Spinal cord (tissue), 10 donors: ENCODE results near the gene DCN. TPM values are rescaled to one million over a fixed set of nuclear protein-coding genes. Genes with fewer than 3 reads are reported as not detected.

Experiments
- DNase-seq, 6 donors: peaks; one replicate each; pipeline versions ENCODE4 v3.0.0 to v3.0.0-alpha.2; 2013 to 2015; ENCODE audit warnings: low spot score in 6 of 6, low read depth in 4 of 6
- H3K27ac ChIP-seq: one replicate; pipeline ENCODE4 v1.5.1; 2013; ENCODE audit warnings: low read depth, low read length, control low read depth
- H3K27me3 ChIP-seq: one replicate; pipeline ENCODE4 v1.6.1; 2013; ENCODE audit warnings: low read length; ENCODE audit not compliant: control insufficient read depth, insufficient read depth
- H3K36me3 ChIP-seq: one replicate; pipeline ENCODE4 v1.6.1; 2013; ENCODE audit warnings: low read length; ENCODE audit not compliant: control insufficient read depth, insufficient read depth
- H3K4me1 ChIP-seq: one replicate; pipeline ENCODE4 v1.6.1; 2013; ENCODE audit warnings: low read length; ENCODE audit not compliant: control insufficient read depth, insufficient read depth
- H3K4me3 ChIP-seq: one replicate; pipeline ENCODE4 v1.5.1; 2013; ENCODE audit warnings: low read depth, low read length, control low read depth
- H3K9me3 ChIP-seq: one replicate; pipeline ENCODE4 v1.6.1; 2013; ENCODE audit warnings: low read length; ENCODE audit not compliant: control insufficient read depth, insufficient read depth
- WGBS: methylation state at CpG from one replicate; pipeline ENCODE4 v1.1.5; 2013; ENCODE audit warnings: missing lambda C conversion rate; ENCODE audit not compliant: insufficient coverage; 5-methylcytosine and 5-hydroxymethylcytosine counted together
- polyA plus RNA-seq, 2 donors: library from polyadenylated mRNA; unstranded; fragments of 120-200 nt; gene quantifications; one replicate each; pipeline ENCODE4 v1.2.1, GENCODE V29; 2013; ENCODE audit not compliant: insufficient read length in 2 of 2
- total RNA-seq, 2 donors: library from RNA; depleted of rRNA in 1 of 2; stranded (reverse); fragments of 120-200 nt in 1 of 2; fragments of >200 nt in 1 of 2; gene quantifications; one replicate each; pipeline versions ENCODE4 v1.2.3 to v1.2.4, GENCODE V29; 2013 to 2014
- donor health status: healthy.

The DCN gene
- total and polyA plus RNA-seq, 4 donors, result 150 to 1,076 (median 470) TPM

DNA sequence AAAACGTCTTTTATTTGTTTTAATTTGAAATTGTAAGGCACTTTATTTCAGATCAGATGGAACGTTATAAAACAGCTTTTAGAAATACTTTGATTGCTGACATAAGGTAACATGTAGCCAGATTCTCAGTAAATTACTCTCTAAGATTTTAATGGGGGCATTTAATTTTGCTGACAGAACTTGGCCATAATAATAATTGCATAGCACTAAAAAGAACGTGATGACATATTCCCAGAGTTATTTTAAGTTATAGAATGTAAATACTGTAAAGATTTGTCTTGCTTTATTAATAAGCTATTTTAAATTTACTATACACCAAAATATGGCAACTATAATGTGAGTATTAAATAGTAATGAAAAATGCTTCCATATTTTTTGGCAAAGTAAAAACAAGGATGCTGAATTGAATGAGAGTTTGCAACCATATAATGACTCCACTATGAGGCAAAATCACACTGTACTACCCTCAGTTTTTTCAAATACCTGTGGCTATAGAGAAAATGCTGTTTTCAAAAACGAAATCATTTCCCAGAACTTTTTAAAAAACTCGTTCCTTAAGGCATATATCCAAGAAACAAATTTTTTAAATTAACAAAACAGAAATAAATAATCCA lies 72.2 kb downstream of the DCN start:
- Histone ChIP-seq H3K9me3 (no peaks in the 10 kb centered on the region), H3K4me1 (no peaks in the 10 kb centered on the region), H3K27me3 (no peaks in the 10 kb centered on the region), H3K27ac (no peak overlapping the region), H3K4me3 (peak overlapping the region; percentile 18), H3K36me3 (no peaks in the 10 kb centered on the region)
- DNase-seq, result no peak
- 86% methylated on average over 1 of the region's 5 CpGs for WGBS

DNA sequence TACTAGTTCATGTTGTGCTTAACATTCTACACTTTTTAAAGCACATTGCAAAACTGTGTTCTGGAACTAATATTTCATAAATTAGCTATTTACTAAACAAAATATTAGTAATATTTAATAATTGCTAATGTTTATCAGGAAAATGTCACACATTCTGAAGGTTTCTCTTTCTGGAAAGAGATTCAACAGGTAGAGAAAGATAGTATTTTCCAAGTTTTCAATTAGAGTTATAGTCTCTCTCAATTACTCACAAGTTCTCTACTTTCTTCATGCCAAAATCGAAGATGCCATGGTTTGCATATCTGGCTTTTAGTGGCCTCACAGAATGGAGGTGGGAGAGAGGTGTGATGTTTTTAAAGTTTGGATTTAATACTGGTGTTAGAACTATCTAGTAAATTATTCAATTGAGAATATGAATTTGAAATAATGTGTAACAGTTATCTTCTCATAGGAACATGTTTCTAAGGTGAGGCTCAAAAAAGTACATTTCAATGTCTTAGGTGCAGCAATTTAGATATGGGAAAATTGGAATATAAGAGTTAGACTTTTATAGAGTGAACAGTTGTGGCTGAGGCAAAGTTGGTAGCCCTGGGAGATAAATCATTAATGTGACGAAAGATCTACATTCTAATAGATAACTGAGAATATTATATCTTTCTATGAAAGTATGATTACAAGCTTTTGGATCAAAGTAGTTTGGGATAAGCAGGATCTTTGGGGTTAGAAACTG lies 72.9 kb downstream of the DCN start:
- DNase-seq, result no peak
- peak overlapping the region; percentile 13 for H3K27ac ChIP-seq
- H3K4me1 ChIP-seq, result no peaks in the 10 kb centered on the region
- peak overlapping the region; percentile 18 for H3K4me3 ChIP-seq
- H3K27me3 ChIP-seq, result no peaks in the 10 kb centered on the region
- no peaks in the 10 kb centered on the region for H3K9me3 ChIP-seq
- no CpG with 5 or more reads among the region's 2 CpGs for WGBS
- H3K36me3 ChIP-seq, result no peaks in the 10 kb centered on the region

DNA sequence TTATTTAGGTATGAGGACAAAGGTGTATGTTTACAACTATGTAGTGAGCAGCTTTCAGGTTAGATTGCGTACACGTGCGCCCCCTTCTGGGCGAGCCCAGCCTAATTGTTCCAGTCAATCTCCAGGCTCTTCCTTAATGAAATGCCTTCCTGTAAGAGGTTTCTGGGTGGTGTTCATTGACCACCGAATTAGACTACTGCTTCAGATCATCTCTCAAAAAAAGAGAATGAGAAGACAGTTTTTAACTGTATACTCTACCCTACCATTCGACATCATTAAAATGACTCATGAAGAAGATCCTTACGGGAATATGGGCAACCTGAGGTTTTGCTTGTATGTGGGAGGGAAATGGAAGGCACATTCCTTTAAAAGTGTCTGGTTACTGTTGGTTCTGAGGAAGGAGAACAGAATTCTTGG lies 73.5 kb downstream of the DCN start:
- Histone ChIP-seq H3K27me3 (no peaks in the 10 kb centered on the region), H3K4me3 (peak overlapping the region; percentile 18), H3K4me1 (no peaks in the 10 kb centered on the region), H3K27ac (no peak overlapping the region), H3K9me3 (no peaks in the 10 kb centered on the region), H3K36me3 (no peaks in the 10 kb centered on the region)
- peak in 3 of 6 donors; percentile 5 to 19 (median 15) for DNase-seq
- WGBS, result no CpG with 5 or more reads among the region's 7 CpGs

DNA sequence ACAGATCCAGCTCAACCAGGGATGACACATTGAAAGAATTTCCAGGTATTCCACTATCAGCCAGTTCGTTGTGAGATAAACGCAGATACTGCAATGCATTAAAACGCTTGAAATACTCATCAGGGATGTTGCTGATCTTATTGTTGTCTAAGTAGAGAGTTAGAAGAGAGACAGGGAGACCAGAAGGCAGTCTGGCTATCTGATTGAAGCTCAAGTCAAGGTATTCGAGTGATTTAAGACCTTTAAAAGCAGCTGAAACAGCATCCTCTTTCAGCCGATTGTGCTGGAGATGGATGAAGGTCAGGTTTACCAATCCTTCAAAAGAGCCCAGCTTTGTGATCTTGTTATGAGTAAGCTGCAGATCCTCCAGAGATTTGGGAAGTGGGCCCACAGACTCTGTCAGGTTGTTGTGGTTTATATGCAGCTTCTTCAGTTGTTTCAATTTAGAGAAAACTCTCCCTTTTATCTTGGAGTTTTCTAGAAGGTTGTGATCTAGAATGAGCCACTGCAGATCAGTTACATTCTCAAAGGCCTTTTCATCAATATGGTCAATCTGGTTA lies 74.3 kb downstream of the DCN start:
- no peak overlapping the region for H3K4me3 ChIP-seq
- no peaks in the 10 kb centered on the region for H3K36me3 ChIP-seq
- no peak for DNase-seq
- H3K9me3 ChIP-seq, result no peaks in the 10 kb centered on the region
- H3K27ac ChIP-seq, result no peak overlapping the region
- 82% methylated on average over 5 of the region's 5 CpGs for WGBS
- no peaks in the 10 kb centered on the region for H3K27me3 ChIP-seq
- H3K4me1 ChIP-seq, result no peaks in the 10 kb centered on the region

DNA sequence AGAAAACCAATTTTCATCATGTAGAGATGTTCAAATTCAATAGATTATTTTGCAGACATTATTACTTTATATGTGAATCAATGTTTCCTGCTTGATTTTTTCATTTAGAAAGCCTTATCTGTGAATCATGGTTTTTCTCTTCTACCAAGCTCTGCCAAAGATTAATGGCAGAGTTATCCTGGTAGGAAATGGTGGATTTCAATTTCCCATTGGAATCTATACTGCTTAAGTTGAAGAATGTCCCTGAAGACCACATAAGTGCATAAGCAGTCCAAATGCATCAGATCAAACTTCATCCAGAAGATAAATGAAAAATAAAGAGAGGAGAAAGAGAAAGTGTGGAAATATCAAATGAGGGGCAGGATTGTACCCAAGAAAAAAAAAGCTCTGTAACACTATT lies 76.3 kb downstream of the DCN start:
- no peaks in the 10 kb centered on the region for H3K36me3 ChIP-seq

DNA sequence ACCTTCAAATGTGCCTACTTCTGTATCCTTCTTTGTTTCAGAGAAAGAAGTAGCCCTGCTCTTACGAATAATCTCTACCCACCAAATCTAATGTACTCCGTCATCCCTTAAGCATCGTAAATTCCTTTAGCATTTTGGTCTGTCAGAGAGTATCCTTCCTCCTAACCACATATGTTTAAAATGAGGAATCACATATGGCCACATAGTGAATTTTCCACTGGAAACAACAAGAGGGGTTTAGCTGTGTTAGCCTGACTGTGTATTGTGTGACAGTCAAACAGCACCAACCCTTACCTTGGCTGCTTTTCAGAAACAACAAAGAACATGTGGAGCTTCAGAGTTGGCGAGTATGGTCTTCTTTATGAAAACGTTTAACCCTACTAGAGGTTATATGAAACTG lies 76.8 kb downstream of the DCN start:
- Histone ChIP-seq H3K27me3 (no peaks in the 10 kb centered on the region), H3K9me3 (no peaks in the 10 kb centered on the region), H3K4me1 (no peaks in the 10 kb centered on the region), H3K36me3 (no peaks in the 10 kb centered on the region), H3K4me3 (no peak overlapping the region), H3K27ac (no peak overlapping the region)
- DNase-seq, result peak in 1 of 6 donors; percentile 13
- no CpG with 5 or more reads among the region's 5 CpGs for WGBS

More for the DNA sequence above, 76.3 kb downstream of the DCN start:
- no peak overlapping the region for H3K4me3 ChIP-seq
- no peaks in the 10 kb centered on the region for H3K27me3 ChIP-seq
- no peaks in the 10 kb centered on the region for H3K9me3 ChIP-seq
- no peaks in the 10 kb centered on the region for H3K4me1 ChIP-seq
- no peak for DNase-seq
- H3K27ac ChIP-seq, result no peak overlapping the region

DNA sequence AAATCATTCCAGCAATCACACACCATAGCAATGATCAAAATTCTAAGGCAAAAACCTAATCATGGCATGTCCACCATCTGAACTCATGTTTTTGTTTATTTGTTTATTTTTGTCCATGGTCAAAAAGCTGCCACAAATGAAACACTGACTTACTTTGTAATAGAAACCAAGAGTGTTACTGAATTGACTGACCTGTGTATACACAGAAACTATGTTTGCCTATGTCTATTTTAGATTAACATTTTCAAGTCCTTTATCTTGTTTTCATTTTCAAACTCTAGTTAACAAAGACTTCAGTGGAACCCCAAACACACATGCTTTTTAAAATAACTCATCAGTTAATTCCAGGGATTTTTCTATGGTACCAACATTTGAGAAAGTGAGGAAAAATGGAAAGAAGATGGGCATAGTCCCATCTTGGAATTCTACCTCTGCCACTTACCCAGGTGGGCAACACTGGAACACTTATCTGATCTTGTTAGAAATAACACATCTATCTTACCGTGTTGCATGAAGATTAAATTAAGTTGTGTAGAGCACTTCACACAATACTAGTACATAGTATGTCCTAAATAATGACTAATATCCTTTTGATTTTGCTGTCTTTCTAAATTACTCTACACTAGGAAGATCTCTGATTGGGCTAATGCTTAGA lies 77.7 kb downstream of the DCN start:
- DNase-seq, result no peak
- Histone ChIP-seq H3K27ac (no peak overlapping the region), H3K36me3 (no peaks in the 10 kb centered on the region), H3K4me3 (no peak overlapping the region), H3K27me3 (no peaks in the 10 kb centered on the region), H3K4me1 (no peaks in the 10 kb centered on the region), H3K9me3 (no peaks in the 10 kb centered on the region)
- no CpG with 5 or more reads among the region's 1 CpG for WGBS

DNA sequence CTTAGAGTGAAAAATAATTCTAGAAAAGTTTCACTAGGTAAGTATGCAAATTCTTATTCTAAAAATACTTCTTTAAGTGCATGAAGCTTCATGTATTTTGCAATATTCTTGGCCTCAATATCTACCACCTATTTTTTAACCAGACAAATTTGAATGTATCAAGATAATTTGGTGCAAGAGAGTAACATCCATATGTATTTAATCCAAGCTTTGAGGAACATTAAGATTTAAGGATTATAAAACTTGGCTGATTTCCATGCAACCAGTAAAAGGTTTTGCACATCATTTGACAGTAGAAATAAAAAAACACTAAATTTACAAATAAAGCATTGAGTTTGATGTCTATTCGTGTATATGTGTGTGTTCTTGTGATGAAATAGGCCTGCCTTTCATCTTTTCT lies 79.0 kb downstream of the DCN start:
- Histone ChIP-seq H3K36me3 (no peaks in the 10 kb centered on the region), H3K4me3 (no peak overlapping the region), H3K27ac (no peak overlapping the region), H3K4me1 (no peaks in the 10 kb centered on the region), H3K27me3 (no peaks in the 10 kb centered on the region), H3K9me3 (no peaks in the 10 kb centered on the region)
- no peak for DNase-seq
- WGBS, result no CpG with 5 or more reads among the region's 1 CpG

DNA sequence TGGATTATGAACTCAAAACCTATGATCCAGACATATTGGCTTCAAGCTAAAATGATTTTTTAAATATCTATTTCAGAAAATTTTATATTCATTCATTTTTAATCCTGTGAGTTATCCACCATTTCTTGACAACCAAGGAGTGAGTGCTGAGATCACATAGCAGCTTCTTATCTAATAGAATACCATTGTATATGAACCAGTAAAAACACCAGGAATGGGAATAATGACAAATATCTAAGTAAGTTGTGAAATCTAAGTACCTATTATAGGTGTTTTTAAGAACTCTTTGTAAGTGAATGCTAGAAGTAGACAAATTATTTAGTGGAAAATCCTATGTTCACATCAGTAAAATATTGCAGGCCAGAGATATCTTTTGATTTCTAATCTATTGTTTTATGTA lies 79.5 kb downstream of the DCN start:
- no peaks in the 10 kb centered on the region for H3K36me3 ChIP-seq
- H3K27me3 ChIP-seq, result no peaks in the 10 kb centered on the region
- no peaks in the 10 kb centered on the region for H3K9me3 ChIP-seq
- H3K4me1 ChIP-seq, result no peaks in the 10 kb centered on the region
- no peak for DNase-seq
- no peak overlapping the region for H3K4me3 ChIP-seq
- no peak overlapping the region for H3K27ac ChIP-seq
